ENCODE results near the gene COL24A1. TPM values are rescaled to one million over a fixed set of nuclear protein-coding genes. Genes with fewer than 3 reads are reported as not detected.

Gene COL24A1
- total RNA-seq, 1 experiment from 2014 or later, result 0.35 TPM

- Histone ChIP-seq H3K18ac (ENCODE audit: insufficient read length, low read depth, low read length) (no peak overlapping the region), H3K9me3 (ENCODE audit: control insufficient read depth, low read depth, low read length) (no peaks in the 10 kb centered on the region), H2BK15ac (ENCODE audit: low read depth, low read length) (no peak overlapping the region), H3K79me2 (ENCODE audit: insufficient read depth, low read length) (no peaks in the 10 kb centered on the region), H3K27ac (ENCODE audit: insufficient read length, low read depth, low read length) (no peak overlapping the region), H2AK5ac (ENCODE audit: insufficient read length, low read length) (no peak overlapping the region), H3K4me1 (ENCODE audit: insufficient read depth, low read length) (no peaks in the 10 kb centered on the region), H2BK20ac (ENCODE audit: low read depth, low read length, poor library complexity, severe bottlenecking) (no peak overlapping the region), H3K56ac (ENCODE audit: insufficient read length, low read depth, low read length) (no peak overlapping the region), H2BK120ac (ENCODE audit: low read depth, low read length, poor library complexity, severe bottlenecking) (no peak overlapping the region), H3K4me2 (ENCODE audit: insufficient read depth, insufficient read length, low read length) (no peak overlapping the region), H3K23ac (ENCODE audit: insufficient read length, low read depth, low read length) (no peak overlapping the region), H3K4ac (ENCODE audit: low read depth, low read length) (no peak overlapping the region), H3K79me1 (ENCODE audit: insufficient read depth, low read depth, low read length, poor library complexity, severe bottlenecking) (no peaks in the 10 kb centered on the region), H4K5ac (ENCODE audit: insufficient read length, low read depth, low read length) (no peak overlapping the region), H4K20me1 (ENCODE audit: control insufficient read depth, insufficient read depth, insufficient read length) (no peaks in the 10 kb centered on the region), H4K91ac (ENCODE audit: insufficient read length, low read depth, low read length) (no peak overlapping the region), H3K14ac (ENCODE audit: insufficient read depth, low read length) (no peak overlapping the region), H3T11ph (ENCODE audit: low read length) (no peak overlapping the region), H2BK12ac (ENCODE audit: insufficient read length, low read depth, low read length) (no peak overlapping the region), H3K23me2 (ENCODE audit: insufficient read length, low read depth, low read length, poor library complexity, severe bottlenecking) (no peaks in the 10 kb centered on the region), H4K8ac (replicated peaks; ENCODE audit: insufficient read length, low read depth, low read length) (no peak overlapping the region), H2AFZ (ENCODE audit: low read length) (no peak overlapping the region), H3K9ac (ENCODE audit: extremely low read depth, insufficient read length, low read length) (no peak overlapping the region), H3K27me3 (ENCODE audit: insufficient read depth, low read length) (no peaks in the 10 kb centered on the region), H2BK5ac (ENCODE audit: insufficient read length, low read length) (no peak overlapping the region)
- Mint-ChIP-seq H3K36me3 (ENCODE audit: insufficient read depth in 1 of 3, low read depth in 3 of 3) (no peaks in the 10 kb centered on the region), H3K27me3 (ENCODE audit: low read depth) (no peaks in the 10 kb centered on the region), H3K9me3 (no peaks in the 10 kb centered on the region), H3K4me1 (no peaks in the 10 kb centered on the region), H3K27ac (no peak overlapping the region), H3K4me3 (no peak overlapping the region)
- TF ChIP-seq CTCF (conservative IDR thresholded peaks at IDR 0.05), result no peak
- DNase-seq, result no peak
- WGBS (ENCODE audit: extremely low coverage, insufficient read length, low lambda C conversion rate), result no CpG with 5 or more reads among the region's 3 CpGs
Measured at GRCh38 chr1:86085741-86086409, 70.7 kb downstream of the COL24A1 start.
